ENCODE results near the gene PLA2G4C.

The PLA2G4C gene

DNA sequence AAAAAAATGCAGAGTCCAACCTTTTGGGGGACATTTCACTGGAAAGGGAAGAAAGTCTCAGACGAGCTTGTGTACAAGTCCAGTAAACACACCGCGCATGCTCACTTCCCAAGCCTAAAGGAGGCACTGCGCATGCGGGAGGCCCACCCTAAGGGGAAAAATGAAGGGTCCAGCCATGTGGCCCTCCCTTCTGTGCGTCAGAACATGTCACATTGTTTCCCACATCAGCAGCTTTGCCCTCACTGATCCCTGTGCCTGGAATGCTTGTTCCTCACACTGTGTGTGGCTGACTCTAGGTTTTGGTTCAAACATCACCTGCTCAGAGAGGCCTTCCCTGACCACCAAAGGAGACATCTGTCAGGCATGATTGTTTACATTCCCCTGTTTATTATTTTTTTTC, 111.8 kb downstream of the PLA2G4C start:
- no peaks in the 10 kb centered on the region for H3K9me2 ChIP-seq (replicated peaks; ENCODE audit: insufficient read depth, low read length)
- H3K4me2 ChIP-seq (ENCODE audit: low read depth, low read length), result no peak overlapping the region
- no peak overlapping the region for H3K4me3 ChIP-seq (ENCODE audit: low read length)
- no peak for DNase-seq
- H4K20me1 ChIP-seq (ENCODE audit: insufficient read depth, low read length), result no peaks in the 10 kb centered on the region
- H2AFZ ChIP-seq (ENCODE audit: low read length), result no peak overlapping the region
- no peaks in the 10 kb centered on the region for H3K4me1 ChIP-seq (ENCODE audit: low read length)
- TF ChIP-seq EZH2phosphoT487 (IDR thresholded peaks at IDR 0.05; ENCODE audit: low read length) (no peak), EZH2 (optimal IDR thresholded peaks at IDR 0.05; ENCODE audit: low read depth, low read length) (no peak)
- TF ChIP-seq, protein P1, sequence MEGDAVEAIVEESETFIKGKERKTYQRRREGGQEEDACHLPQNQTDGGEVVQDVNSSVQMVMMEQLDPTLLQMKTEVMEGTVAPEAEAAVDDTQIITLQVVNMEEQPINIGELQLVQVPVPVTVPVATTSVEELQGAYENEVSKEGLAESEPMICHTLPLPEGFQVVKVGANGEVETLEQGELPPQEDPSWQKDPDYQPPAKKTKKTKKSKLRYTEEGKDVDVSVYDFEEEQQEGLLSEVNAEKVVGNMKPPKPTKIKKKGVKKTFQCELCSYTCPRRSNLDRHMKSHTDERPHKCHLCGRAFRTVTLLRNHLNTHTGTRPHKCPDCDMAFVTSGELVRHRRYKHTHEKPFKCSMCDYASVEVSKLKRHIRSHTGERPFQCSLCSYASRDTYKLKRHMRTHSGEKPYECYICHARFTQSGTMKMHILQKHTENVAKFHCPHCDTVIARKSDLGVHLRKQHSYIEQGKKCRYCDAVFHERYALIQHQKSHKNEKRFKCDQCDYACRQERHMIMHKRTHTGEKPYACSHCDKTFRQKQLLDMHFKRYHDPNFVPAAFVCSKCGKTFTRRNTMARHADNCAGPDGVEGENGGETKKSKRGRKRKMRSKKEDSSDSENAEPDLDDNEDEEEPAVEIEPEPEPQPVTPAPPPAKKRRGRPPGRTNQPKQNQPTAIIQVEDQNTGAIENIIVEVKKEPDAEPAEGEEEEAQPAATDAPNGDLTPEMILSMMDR (IDR thresholded peaks at IDR 0.05; ENCODE audit: low read length), result no peak
- H3K27me3 ChIP-seq (replicated peaks; ENCODE audit: insufficient read depth, low read length), result peaks cover 92% of the 10 kb centered on the region
- no peaks in the 10 kb centered on the region for H3K9me3 ChIP-seq (replicated peaks; ENCODE audit: insufficient read depth, low read length)
- no peak overlapping the region for H3K9ac ChIP-seq (ENCODE audit: low read length)
- no peaks in the 10 kb centered on the region for H3F3A ChIP-seq (ENCODE audit: insufficient read depth, low read length)
- H3K27ac ChIP-seq (ENCODE audit: low read length), result no peak overlapping the region
- no peaks in the 10 kb centered on the region for H3K79me2 ChIP-seq (ENCODE audit: low read length)
- H3K36me3 ChIP-seq (replicated peaks; ENCODE audit: insufficient read depth, low read length), result no peaks in the 10 kb centered on the region

Measured in MM.1S (cell line).